ENCODE results near the gene JADE1. TPM values are rescaled to one million over a fixed set of nuclear protein-coding genes. Genes with fewer than 3 reads are reported as not detected.

The JADE1 gene
- total and polyA plus RNA-seq, 4 donors: 5.0 to 17.6 (median 10.5) TPM

DNA sequence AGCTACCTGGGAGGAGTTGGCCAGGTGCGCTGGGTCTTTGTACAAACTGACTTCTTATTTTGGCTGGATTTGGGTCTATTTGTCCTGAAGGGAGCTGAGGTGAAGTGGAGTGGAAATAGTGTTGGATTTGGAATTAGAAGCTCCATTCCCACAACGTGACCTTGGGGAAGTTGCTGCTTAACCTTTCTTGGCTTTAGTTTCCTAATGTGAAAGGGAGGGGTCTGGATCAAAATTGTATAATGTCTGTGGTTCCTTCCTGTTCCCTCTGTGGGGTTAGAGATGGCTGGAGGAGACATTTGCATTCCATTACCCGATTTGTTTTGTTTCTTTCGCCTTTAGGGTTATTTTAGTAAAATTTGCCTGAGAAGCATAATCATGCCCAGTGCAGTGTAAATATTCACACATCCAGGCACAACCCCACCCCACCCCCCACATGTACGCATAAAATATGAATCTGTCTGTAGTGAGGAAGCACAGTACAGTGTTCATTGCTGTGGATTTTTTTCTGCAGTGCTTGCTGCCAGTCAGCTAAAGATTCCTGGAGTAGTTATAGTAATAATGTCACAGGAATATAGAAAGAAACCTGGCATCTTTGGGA, 21.5 kb downstream of the JADE1 start:
- Histone ChIP-seq H3K27me3 (ENCODE audit: control insufficient read depth in 4 of 4, insufficient read depth in 4 of 4, low read length in 3 of 4) (no peaks in the 10 kb centered on the region), H3K9ac (ENCODE audit: low read depth in 1 of 2, low read length in 2 of 2) (no peak overlapping the region), H3K27ac (ENCODE audit: low read depth in 1 of 2, low read length in 2 of 2) (peak overlapping the region; percentile 9 to 19), H3K9me3 (ENCODE audit: control insufficient read depth in 4 of 4, low read length in 3 of 4) (no peaks in the 10 kb centered on the region), H3K4me3 (ENCODE audit: low read depth in 1 of 3, low read length in 3 of 3) (no peak overlapping the region), H3K36me3 (ENCODE audit: control insufficient read depth in 4 of 4, insufficient read depth in 3 of 4, low read depth in 1 of 4, low read length in 3 of 4) (peaks cover 0 to 2% (median under 1%) of the 10 kb centered on the region in 4 donors), H3K4me1 (ENCODE audit: control insufficient read depth in 4 of 4, insufficient read depth in 4 of 4, low read length in 3 of 4) (peaks cover 6 to 40% (median 30%) of the 10 kb centered on the region in 4 donors)
- WGBS: 42% methylated on average over 5 of the region's 5 CpGs
- DNase-seq (ENCODE audit: low spot score): no peak
- TF ChIP-seq FOXA2 (IDR thresholded peaks at IDR 0.05) (no peak), NR2F2 (IDR thresholded peaks at IDR 0.05) (peak; percentile 84)

DNA sequence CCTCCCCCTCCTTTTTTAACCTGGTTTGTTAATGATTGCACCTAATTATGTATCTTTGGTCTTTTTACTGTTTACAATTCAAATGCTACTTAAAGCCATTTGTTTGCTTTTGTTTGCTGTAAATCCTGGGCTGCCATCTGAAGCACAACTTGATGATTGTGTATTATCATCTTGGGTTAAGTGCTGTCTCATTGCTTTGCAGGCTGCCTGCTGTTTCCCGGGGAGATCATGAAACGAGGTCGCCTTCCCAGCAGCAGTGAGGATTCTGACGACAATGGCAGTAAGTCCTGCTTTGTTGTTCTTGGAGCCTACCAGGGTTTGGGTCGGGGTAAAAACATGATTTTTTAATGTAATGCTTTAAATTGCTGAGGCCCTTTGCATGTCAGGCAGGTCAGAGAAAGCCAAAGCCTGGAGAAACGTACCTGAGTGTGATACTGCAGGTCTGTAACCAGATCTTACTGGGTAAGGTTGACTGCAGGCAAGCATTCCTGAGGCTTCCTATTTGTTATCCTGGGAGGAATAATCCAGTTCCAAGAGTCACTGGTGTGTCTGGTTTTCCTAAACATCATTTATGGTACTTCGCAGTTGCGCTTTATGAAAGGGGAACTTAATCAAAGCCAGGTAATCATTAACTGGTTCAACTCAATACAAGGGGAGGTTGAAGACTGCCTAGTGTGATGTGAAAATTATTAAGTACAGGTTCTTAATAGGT, 22.2 kb downstream of the JADE1 start:
- H3K27me3 ChIP-seq (ENCODE audit: control insufficient read depth in 4 of 4, insufficient read depth in 4 of 4, low read length in 3 of 4): no peaks in the 10 kb centered on the region

DNA sequence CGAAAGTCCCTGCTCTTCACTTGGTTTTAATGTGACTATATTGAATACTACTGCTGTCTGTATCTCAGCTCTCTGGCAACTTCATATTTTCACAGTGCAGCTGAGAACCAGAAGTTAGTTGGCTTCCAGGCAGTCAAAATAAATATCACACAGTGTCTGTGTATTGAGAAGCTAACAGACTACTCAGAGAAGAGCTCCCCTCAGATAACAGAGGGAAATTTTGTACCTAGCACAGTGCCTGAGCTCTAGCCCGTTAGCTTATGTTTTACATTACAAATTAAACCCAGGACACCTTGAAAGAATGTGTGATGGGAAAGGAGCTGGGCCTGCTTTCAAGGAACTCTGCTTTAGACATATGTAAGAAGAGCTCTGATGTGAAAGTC, 22.7 kb downstream of the JADE1 start:
- H3K36me3 ChIP-seq (ENCODE audit: control insufficient read depth in 4 of 4, insufficient read depth in 3 of 4, low read depth in 1 of 4, low read length in 3 of 4): peaks cover 0 to 2% (median under 1%) of the 10 kb centered on the region in 4 donors
- H3K27ac ChIP-seq (ENCODE audit: low read depth in 1 of 2, low read length in 2 of 2): peak overlapping the region in 1 of 2 donors; percentile 38
- 51% methylated on average over 2 of the region's 2 CpGs for WGBS
- peaks cover 6 to 35% (median 28%) of the 10 kb centered on the region in 4 donors for H3K4me1 ChIP-seq (ENCODE audit: control insufficient read depth in 4 of 4, insufficient read depth in 4 of 4, low read length in 3 of 4)
- no peaks in the 10 kb centered on the region for H3K9me3 ChIP-seq (ENCODE audit: control insufficient read depth in 4 of 4, low read length in 3 of 4)
- H3K4me3 ChIP-seq (ENCODE audit: low read depth in 1 of 3, low read length in 3 of 3): no peak overlapping the region
- no peak for TF ChIP-seq FOXA2 (IDR thresholded peaks at IDR 0.05)
- TF ChIP-seq, protein P1, sequence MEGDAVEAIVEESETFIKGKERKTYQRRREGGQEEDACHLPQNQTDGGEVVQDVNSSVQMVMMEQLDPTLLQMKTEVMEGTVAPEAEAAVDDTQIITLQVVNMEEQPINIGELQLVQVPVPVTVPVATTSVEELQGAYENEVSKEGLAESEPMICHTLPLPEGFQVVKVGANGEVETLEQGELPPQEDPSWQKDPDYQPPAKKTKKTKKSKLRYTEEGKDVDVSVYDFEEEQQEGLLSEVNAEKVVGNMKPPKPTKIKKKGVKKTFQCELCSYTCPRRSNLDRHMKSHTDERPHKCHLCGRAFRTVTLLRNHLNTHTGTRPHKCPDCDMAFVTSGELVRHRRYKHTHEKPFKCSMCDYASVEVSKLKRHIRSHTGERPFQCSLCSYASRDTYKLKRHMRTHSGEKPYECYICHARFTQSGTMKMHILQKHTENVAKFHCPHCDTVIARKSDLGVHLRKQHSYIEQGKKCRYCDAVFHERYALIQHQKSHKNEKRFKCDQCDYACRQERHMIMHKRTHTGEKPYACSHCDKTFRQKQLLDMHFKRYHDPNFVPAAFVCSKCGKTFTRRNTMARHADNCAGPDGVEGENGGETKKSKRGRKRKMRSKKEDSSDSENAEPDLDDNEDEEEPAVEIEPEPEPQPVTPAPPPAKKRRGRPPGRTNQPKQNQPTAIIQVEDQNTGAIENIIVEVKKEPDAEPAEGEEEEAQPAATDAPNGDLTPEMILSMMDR (IDR thresholded peaks at IDR 0.05; ENCODE audit: low read depth, low read length, missing input control): no peak
- TF ChIP-seq RAD21 (IDR thresholded peaks at IDR 0.05): no peak
- no peak overlapping the region for H3K9ac ChIP-seq (ENCODE audit: low read depth in 1 of 2, low read length in 2 of 2)
- no peak for DNase-seq (ENCODE audit: low spot score)
- no peaks in the 10 kb centered on the region for H3K27me3 ChIP-seq (ENCODE audit: control insufficient read depth in 4 of 4, insufficient read depth in 4 of 4, low read length in 3 of 4)

More for the DNA sequence above, 22.2 kb downstream of the JADE1 start:
- Histone ChIP-seq H3K9ac (ENCODE audit: low read depth in 1 of 2, low read length in 2 of 2) (peak overlapping the region in 1 of 2 donors; percentile 12), H3K36me3 (ENCODE audit: control insufficient read depth in 4 of 4, insufficient read depth in 3 of 4, low read depth in 1 of 4, low read length in 3 of 4) (peaks cover 0 to 2% (median under 1%) of the 10 kb centered on the region in 4 donors), H3K9me3 (ENCODE audit: control insufficient read depth in 4 of 4, low read length in 3 of 4) (no peaks in the 10 kb centered on the region), H3K27ac (ENCODE audit: low read depth in 1 of 2, low read length in 2 of 2) (peak overlapping the region in 1 of 2 donors; percentile 38), H3K4me1 (ENCODE audit: control insufficient read depth in 4 of 4, insufficient read depth in 4 of 4, low read length in 3 of 4) (peaks cover 6 to 40% (median 30%) of the 10 kb centered on the region in 4 donors), H3K4me3 (ENCODE audit: low read depth in 1 of 3, low read length in 3 of 3) (no peak overlapping the region)
- no peak for DNase-seq (ENCODE audit: low spot score)
- WGBS: 25% methylated on average over 8 of the region's 8 CpGs
- TF ChIP-seq FOXA2 (IDR thresholded peaks at IDR 0.05): no peak

DNA sequence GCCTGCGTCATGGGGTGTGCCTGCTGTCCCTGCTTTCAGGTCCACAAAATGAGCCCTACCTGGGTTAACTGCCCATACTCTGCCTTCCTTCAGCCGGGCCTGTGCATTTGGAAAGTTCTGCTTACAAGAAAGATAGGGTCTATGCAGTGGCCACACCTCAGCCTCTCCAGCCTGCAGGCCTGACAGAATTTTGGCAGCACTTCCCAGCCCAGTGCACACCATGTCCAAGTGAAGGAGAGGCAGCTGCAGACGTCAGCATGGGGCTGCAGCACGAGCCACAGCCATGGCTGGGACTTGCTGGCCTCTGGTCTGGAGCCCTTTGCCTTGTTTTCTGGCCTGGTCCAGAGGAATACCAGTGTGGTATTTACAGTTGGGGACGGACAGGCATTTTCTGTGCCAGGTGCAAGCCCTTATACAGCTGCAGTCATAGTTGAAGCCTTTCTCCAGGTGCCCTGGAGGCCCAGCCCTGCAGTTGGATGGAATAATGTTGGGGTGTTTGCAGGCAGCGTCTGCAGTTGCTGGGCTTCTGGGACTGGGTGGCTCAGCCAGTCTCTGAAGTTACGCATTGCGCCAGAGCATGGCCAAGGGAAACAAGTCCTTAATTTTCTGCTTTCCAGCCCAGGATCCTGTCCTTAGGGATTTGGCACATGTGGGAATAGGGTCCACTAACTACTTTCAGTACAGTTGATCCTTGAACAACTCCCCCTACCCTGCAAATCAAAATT, 26.2 kb downstream of the JADE1 start:
- no peak for DNase-seq (ENCODE audit: low spot score)
- Histone ChIP-seq H3K4me1 (ENCODE audit: control insufficient read depth in 4 of 4, insufficient read depth in 4 of 4, low read length in 3 of 4) (peaks cover 6 to 33% (median 25%) of the 10 kb centered on the region in 4 donors), H3K9ac (ENCODE audit: low read depth in 1 of 2, low read length in 2 of 2) (no peak overlapping the region), H3K4me3 (ENCODE audit: low read depth in 1 of 3, low read length in 3 of 3) (no peak overlapping the region), H3K27me3 (ENCODE audit: control insufficient read depth in 4 of 4, insufficient read depth in 4 of 4, low read length in 3 of 4) (no peaks in the 10 kb centered on the region), H3K27ac (ENCODE audit: low read depth in 1 of 2, low read length in 2 of 2) (peak overlapping the region in 1 of 2 donors; percentile 30), H3K36me3 (ENCODE audit: control insufficient read depth in 4 of 4, insufficient read depth in 3 of 4, low read depth in 1 of 4, low read length in 3 of 4) (peaks cover 0 to 2% (median under 1%) of the 10 kb centered on the region in 4 donors), H3K9me3 (ENCODE audit: control insufficient read depth in 4 of 4, low read length in 3 of 4) (no peaks in the 10 kb centered on the region)
- WGBS: 62% methylated on average over 8 of the region's 8 CpGs
- TF ChIP-seq, protein P2, sequence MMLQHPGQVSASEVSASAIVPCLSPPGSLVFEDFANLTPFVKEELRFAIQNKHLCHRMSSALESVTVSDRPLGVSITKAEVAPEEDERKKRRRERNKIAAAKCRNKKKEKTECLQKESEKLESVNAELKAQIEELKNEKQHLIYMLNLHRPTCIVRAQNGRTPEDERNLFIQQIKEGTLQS (IDR thresholded peaks at IDR 0.05): no peak
- TF ChIP-seq RAD21 (IDR thresholded peaks at IDR 0.05) (no peak), RXRA (IDR thresholded peaks at IDR 0.05) (no peak), YY1 (IDR thresholded peaks at IDR 0.05) (no peak), EGR1 (IDR thresholded peaks at IDR 0.05; ENCODE audit: low read depth in 2 of 2) (no peak), HNF4G (IDR thresholded peaks at IDR 0.05) (no peak), TAF1 (conservative IDR thresholded peaks at IDR 0.05) (no peak), SP1 (IDR thresholded peaks at IDR 0.05) (no peak), FOXA1 (IDR thresholded peaks at IDR 0.05) (no peak)
- TF ChIP-seq, protein P1 (IDR thresholded peaks at IDR 0.05; ENCODE audit: low read depth, low read length, missing input control): no peak
